ENCODE measurements around the gene MRPL53. TPM values are rescaled to one million over a fixed set of nuclear protein-coding genes. Genes with fewer than 3 reads are reported as not detected.
A peak's percentile ranks its signal among the peaks of the same experiment; 100 is the strongest.

Gene MRPL53
- total and polyA plus RNA-seq, 2 of the 13 experiments (the other 11 are each of a cell fraction or from before 2014, with no cell fraction given) = 34.3 to 51.9 TPM

GRCh38 chr2:74429487-74430451 is 42.7 kb downstream of the MRPL53 start (continued):
- TF ChIP-seq ZNF329 (CRISPR knock-in tag; IDR thresholded peaks at IDR 0.05; ENCODE audit: low read depth) (no peak), NKX3-1 (CRISPR knock-in tag; IDR thresholded peaks at IDR 0.05) (no peak), ZNF572 (CRISPR knock-in tag; IDR thresholded peaks at IDR 0.05) (no peak), MEIS2 (CRISPR knock-in tag; IDR thresholded peaks at IDR 0.05) (no peak; the same call in 1 of the 2 replicates), RORA (CRISPR knock-in tag; IDR thresholded peaks at IDR 0.05) (no peak), NFE2L2 (IDR thresholded peaks at IDR 0.05; ENCODE audit: low read length) (no peak), ZBTB38 (CRISPR knock-in tag; IDR thresholded peaks at IDR 0.05) (peak; percentile 91; the same call in 1 of the 2 replicates), CC2D1A (CRISPR knock-in tag; IDR thresholded peaks at IDR 0.05) (no peak), SMAD1 (CRISPR knock-in tag; IDR thresholded peaks at IDR 0.05; ENCODE audit: borderline replicate concordance, low read depth) (peak; percentile 73), ZNF792 (CRISPR knock-in tag; IDR thresholded peaks at IDR 0.05) (peak; percentile 67; the same call in 1 of the 2 replicates), ZNF34 (CRISPR knock-in tag; IDR thresholded peaks at IDR 0.05; ENCODE audit: borderline replicate concordance) (peak; percentile 88; the same call in 1 of the 2 replicates), MIER2 (CRISPR knock-in tag; IDR thresholded peaks at IDR 0.05) (0 out of 2 replicates have a peak, but pooled peaks have one; percentile 5), ASH2L (IDR thresholded peaks at IDR 0.05; ENCODE audit: insufficient read length, low read depth, low read length) (peak; percentile 99), DZIP1 (CRISPR knock-in tag; IDR thresholded peaks at IDR 0.05) (no peak), KAT7 (CRISPR knock-in tag; IDR thresholded peaks at IDR 0.05; ENCODE audit: borderline replicate concordance) (no peak; the same call in 1 of the 2 replicates), THYN1 (CRISPR knock-in tag; IDR thresholded peaks at IDR 0.05; ENCODE audit: borderline replicate concordance, low read depth) (no peak), PTBP1 (IDR thresholded peaks at IDR 0.05; ENCODE audit: low read depth, low read length, poor library complexity, severe bottlenecking) (no peak), ELF1 (CRISPR knock-in tag; IDR thresholded peaks at IDR 0.05) (no peak), ZNF24 (IDR thresholded peaks at IDR 0.05) (no peak), ZNF44 (CRISPR knock-in tag; IDR thresholded peaks at IDR 0.05) (peak; percentile 70), SOX5 (CRISPR knock-in tag; IDR thresholded peaks at IDR 0.05; ENCODE audit: borderline replicate concordance) (peak; percentile 64), ZNF512 (CRISPR knock-in tag; IDR thresholded peaks at IDR 0.05) (no peak), ZSCAN31 (CRISPR knock-in tag; IDR thresholded peaks at IDR 0.05; ENCODE audit: low read depth) (peak; percentile 89), ZNF382 (CRISPR knock-in tag; IDR thresholded peaks at IDR 0.05; ENCODE audit: borderline replicate concordance) (no peak), ZFP62 (CRISPR knock-in tag; IDR thresholded peaks at IDR 0.05) (no peak), ZNF282 (IDR thresholded peaks at IDR 0.05; ENCODE audit: partially characterized antibody) (no peak)

Measured in HepG2 (cell line).